Astrocyte (in vitro differentiated cells and primary cell): ENCODE measurements around the gene VGLL4.

Source experiments
- EZH2 ChIP-seq: IDR thresholded peaks from 2 replicates; pipeline ENCODE4 v1.6.1; 2012; ENCODE audit warnings: mild to moderate bottlenecking, low read length, inconsistent platforms; ENCODE audit not compliant: insufficient read depth
- TF ChIP-seq, protein P1 (sequence below): IDR thresholded peaks from 2 replicates; pipeline ENCODE4 v1.5.1; 2011; ENCODE audit warnings: low read depth, mild to moderate bottlenecking, inconsistent platforms, low read length, moderate library complexity; ENCODE audit not compliant: insufficient read depth

GRCh38 chr3:11541321-11542303 is 102.1 kb downstream of the VGLL4 start:
- TF ChIP-seq, protein P1, sequence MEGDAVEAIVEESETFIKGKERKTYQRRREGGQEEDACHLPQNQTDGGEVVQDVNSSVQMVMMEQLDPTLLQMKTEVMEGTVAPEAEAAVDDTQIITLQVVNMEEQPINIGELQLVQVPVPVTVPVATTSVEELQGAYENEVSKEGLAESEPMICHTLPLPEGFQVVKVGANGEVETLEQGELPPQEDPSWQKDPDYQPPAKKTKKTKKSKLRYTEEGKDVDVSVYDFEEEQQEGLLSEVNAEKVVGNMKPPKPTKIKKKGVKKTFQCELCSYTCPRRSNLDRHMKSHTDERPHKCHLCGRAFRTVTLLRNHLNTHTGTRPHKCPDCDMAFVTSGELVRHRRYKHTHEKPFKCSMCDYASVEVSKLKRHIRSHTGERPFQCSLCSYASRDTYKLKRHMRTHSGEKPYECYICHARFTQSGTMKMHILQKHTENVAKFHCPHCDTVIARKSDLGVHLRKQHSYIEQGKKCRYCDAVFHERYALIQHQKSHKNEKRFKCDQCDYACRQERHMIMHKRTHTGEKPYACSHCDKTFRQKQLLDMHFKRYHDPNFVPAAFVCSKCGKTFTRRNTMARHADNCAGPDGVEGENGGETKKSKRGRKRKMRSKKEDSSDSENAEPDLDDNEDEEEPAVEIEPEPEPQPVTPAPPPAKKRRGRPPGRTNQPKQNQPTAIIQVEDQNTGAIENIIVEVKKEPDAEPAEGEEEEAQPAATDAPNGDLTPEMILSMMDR: no peak
- TF ChIP-seq EZH2: no peak
